IMR-90 (cell line): ENCODE results near the gene TESK2. TPM values are rescaled to one million over a fixed set of nuclear protein-coding genes. Genes with fewer than 3 reads are reported as not detected.

Source experiments
- ATAC-seq: fragments of 200-7000 bp; cut with Tn5 transposase; 2 replicates; pipeline ENCODE4 v1.9.1; 2020; ENCODE audit warnings: low read depth, mild to moderate bottlenecking, moderate library complexity
- BruUV-seq: library from RNA; stranded (reverse); fragments of 400-500 nt; replicated peaks from 2 replicates; lab custom pipeline; 2021; lab: Mats Ljungman, UMichigan
- CTCF ChIA-PET: fragments of 300-600 bp; formaldehyde crosslinking; extraction: SDS; loops from one replicate; lab custom pipeline; 2021; ENCODE audit warnings: antibody characterized with exemption; lab: Yijun Ruan, JAX
- POLR2A ChIA-PET: fragments of 300-600 bp; sonication (Branson Sonifier 250); formaldehyde crosslinking; loops from one replicate; lab custom pipeline; 2022; ENCODE audit warnings: antibody characterized with exemption; ENCODE audit not compliant: unreplicated experiment; lab: Charles Lee
- DNase-seq: peaks from one replicate; pipeline ENCODE4 v3.0.0; 2013
- H2AFZ ChIP-seq: replicated peaks from 2 replicates; pipeline ENCODE3; 2013; ENCODE audit warnings: low read length, mild to moderate bottlenecking; ENCODE audit not compliant: poor library complexity
- H2AK5ac ChIP-seq: 2 replicates; pipeline ENCODE4 v1.6.1; 2013; ENCODE audit warnings: low read depth, low read length, inconsistent platforms
- H2AK9ac ChIP-seq: replicated peaks from 2 replicates; pipeline ENCODE3; 2013; ENCODE audit warnings: mild to moderate bottlenecking, low read depth, low read length, moderate library complexity; ENCODE audit not compliant: poor library complexity
- H2BK120ac ChIP-seq: 2 replicates; pipeline ENCODE4 v1.6.1; 2013; ENCODE audit warnings: low read depth, low read length, inconsistent platforms
- H2BK15ac ChIP-seq: 3 replicates; pipeline ENCODE4 v1.6.1; 2013; ENCODE audit warnings: low read depth, low read length, inconsistent platforms
- H2BK20ac ChIP-seq: 2 replicates; pipeline ENCODE4 v1.6.1; 2013; ENCODE audit warnings: low read depth, mild to moderate bottlenecking, inconsistent platforms, low read length, moderate library complexity
- H2BK5ac ChIP-seq: 2 replicates; pipeline ENCODE4 v1.6.1; 2013; ENCODE audit warnings: mild to moderate bottlenecking, low read depth, low read length, inconsistent platforms; ENCODE audit not compliant: poor library complexity, severe bottlenecking
- H3K14ac ChIP-seq: replicated peaks from 2 replicates; pipeline ENCODE4 v1.6.1; 2013; ENCODE audit warnings: low read depth, low read length, inconsistent platforms
- H3K18ac ChIP-seq: 2 replicates; pipeline ENCODE4 v1.6.1; 2013; ENCODE audit warnings: low read depth, low read length, control low read depth
- H3K23ac ChIP-seq: 2 replicates; pipeline ENCODE4 v1.6.1; 2013; ENCODE audit warnings: low read depth, low read length, inconsistent platforms
- H3K27ac ChIP-seq: 2 replicates; pipeline ENCODE4 v1.5.1; 2013; ENCODE audit warnings: mild to moderate bottlenecking, control low read depth, low read length; ENCODE audit not compliant: insufficient read depth
- H3K27me3 ChIP-seq: 2 replicates; pipeline ENCODE4 v1.6.1; 2013; ENCODE audit warnings: low read length; ENCODE audit not compliant: control insufficient read depth, insufficient read depth
- H3K36me3 ChIP-seq: 2 replicates; pipeline ENCODE4 v1.6.1; 2013; ENCODE audit warnings: low read length, mixed read lengths; ENCODE audit not compliant: control insufficient read depth, insufficient read depth
- H3K4ac ChIP-seq: 2 replicates; pipeline ENCODE4 v1.6.1; 2013; ENCODE audit warnings: low read depth, low read length, inconsistent platforms
- H3K4me1 ChIP-seq: 2 replicates; pipeline ENCODE4 v1.6.1; 2013; ENCODE audit warnings: low read length, mixed read lengths; ENCODE audit not compliant: control insufficient read depth, insufficient read depth
- H3K4me2 ChIP-seq: 2 replicates; pipeline ENCODE4 v1.6.1; 2013; ENCODE audit warnings: low read depth, mild to moderate bottlenecking, control low read depth, low read length, moderate library complexity
- H3K4me3 ChIP-seq: 2 replicates; pipeline ENCODE4 v1.5.1; 2013; ENCODE audit warnings: low read depth, mild to moderate bottlenecking, control low read depth, low read length, moderate library complexity; ENCODE audit not compliant: insufficient read depth
- H3K56ac ChIP-seq: 2 replicates; pipeline ENCODE4 v1.6.1; 2013; ENCODE audit warnings: low read length, inconsistent platforms; ENCODE audit not compliant: insufficient read depth; ENCODE audit errors: extremely low read depth
- H3K79me1 ChIP-seq, 2 experiments: 2 replicates each; pipeline ENCODE4 v1.6.1; 2013; ENCODE audit warnings: low read length in 2 of 2, inconsistent platforms in 1 of 2, low read depth in 1 of 2
- H3K9ac ChIP-seq: 2 replicates; pipeline ENCODE4 v1.6.1; 2013; ENCODE audit warnings: low read depth, low read length, control low read depth
- H3K9me1 ChIP-seq: 2 replicates; pipeline ENCODE4 v1.6.1; 2013; ENCODE audit warnings: low read length, inconsistent platforms; ENCODE audit not compliant: insufficient read depth
- H3K9me3 ChIP-seq: 2 replicates; pipeline ENCODE4 v1.6.1; 2013; ENCODE audit warnings: low read length; ENCODE audit not compliant: control insufficient read depth, insufficient read depth
- H4K20me1 ChIP-seq: 2 replicates; pipeline ENCODE4 v1.6.1; 2013; ENCODE audit warnings: low read length, inconsistent platforms; ENCODE audit not compliant: insufficient read depth
- H4K5ac ChIP-seq: 2 replicates; pipeline ENCODE4 v1.6.1; 2013; ENCODE audit warnings: mild to moderate bottlenecking, low read depth, low read length, control low read depth
- H4K8ac ChIP-seq, 2 experiments: 2 replicates each; pipeline ENCODE4 v1.6.1; 2013; ENCODE audit warnings: low read depth in 2 of 2, low read length in 2 of 2, control low read depth in 1 of 2, inconsistent platforms in 1 of 2
- H4K91ac ChIP-seq: 2 replicates; pipeline ENCODE4 v1.6.1; 2013; ENCODE audit warnings: low read depth, low read length, inconsistent platforms; ENCODE audit not compliant: insufficient read depth
- CHD1 ChIP-seq: IDR thresholded peaks from 2 replicates; pipeline ENCODE4 v1.6.1; 2012; ENCODE audit warnings: low read depth, low read length, improper control_type of control experiment
- MAZ ChIP-seq: IDR thresholded peaks from 2 replicates; pipeline ENCODE4 v1.6.1; 2012; ENCODE audit warnings: low read depth, mild to moderate bottlenecking, low read length, improper control_type of control experiment, moderate library complexity, borderline replicate concordance
- WGBS, 2 experiments: methylation state at CpG; one replicate each; pipeline versions ENCODE4 v1.1.5 to v1.1.7; 2013; ENCODE audit warnings: missing lambda C conversion rate in 2 of 2; ENCODE audit not compliant: insufficient read length in 1 of 2; ENCODE audit errors: extremely low coverage in 2 of 2; 5-methylcytosine and 5-hydroxymethylcytosine counted together
- dilution Hi-C: fragments of 300-500 bp; cut with HindIII; formaldehyde crosslinking; loops from one replicate; pipeline ENCODE4 v1.14.3; 2018; ENCODE audit warnings: low sequenced_read_pairs; ENCODE audit not compliant: unreplicated experiment
- in situ Hi-C: fragments of 300-500 bp; cut with MboI; formaldehyde crosslinking; loops from 3 replicates; pipeline ENCODE4 v1.14.3; 2019; ENCODE audit warnings: low sequenced_read_pairs, inconsistent platforms, mixed read lengths
- intact Hi-C: fragments of 100-400 bp; cut with micrococcal nuclease; formaldehyde crosslinking; loops from 2 replicates; pipeline ENCODE4 v1.10.0; 2022
- polyA plus RNA-seq, 3 experiments: library from polyadenylated mRNA; depleted of rRNA; stranded (reverse); fragments of >200 nt; gene quantifications; 2 replicates each; pipeline ENCODE4 v1.2.3, GENCODE V29; 2012; ENCODE audit warnings: low replicate concordance in 1 of 3
- total RNA-seq: library from RNA; depleted of rRNA; stranded (reverse); fragments of >200 nt; gene quantifications from 2 replicates; pipeline ENCODE4 v1.2.3, GENCODE V29; 2012

TESK2 gene
- total and polyA plus RNA-seq, 2 of the 4 experiments (the other 2 are of a cell fraction) = 0.90 to 1.3 TPM

- Histone ChIP-seq H3K79me1 (peaks cover 0 to 3% of the 10 kb centered on the region in 2 experiments; a peak in 1 of 4 replicates), H3K23ac (no peak overlapping the region), H2BK20ac (no peak overlapping the region), H3K4ac (no peak overlapping the region), H3K9ac (no peak overlapping the region), H3K56ac (no peak overlapping the region), H2BK120ac (no peak overlapping the region), H2AK9ac (no peak overlapping the region), H4K5ac (no peak overlapping the region), H2BK15ac (no peak overlapping the region), H4K8ac (no peak overlapping the region), H3K9me1 (peaks cover 6% of the 10 kb centered on the region), H2AFZ (no peak overlapping the region), H3K27ac (no peak overlapping the region), H3K14ac (no peak overlapping the region), H3K4me1 (no peaks in the 10 kb centered on the region), H3K4me2 (no peak overlapping the region), H3K36me3 (peaks cover 17% of the 10 kb centered on the region), H3K4me3 (no peak overlapping the region), H2BK5ac (no peak overlapping the region), H2AK5ac (no peak overlapping the region), H4K91ac (no peak overlapping the region), H3K27me3 (no peaks in the 10 kb centered on the region), H3K9me3 (no peaks in the 10 kb centered on the region), H4K20me1 (no peaks in the 10 kb centered on the region; the same call in 1 of the 2 replicates), H3K18ac (no peak overlapping the region)
- ATAC-seq (no peak), DNase-seq (no peak)
- no peak for TF ChIP-seq MAZ
- TF ChIP-seq CHD1 = no peak
- ChIA-PET CTCF (no interaction called here), POLR2A (no interaction called here)
- dilution Hi-C loops = no loop called here
- WGBS, 2 experiments = 100% methylated on average over 2 of the region's 10 CpGs; no CpG with 5 or more reads in 1 of the 2 experiments
- in situ Hi-C loops = no loop called here
- intact Hi-C loops = no loop called here
- BruUV-seq = no TSS peak
These were observed 158.6 kb downstream of the TESK2 start for GRCh38 chr1:45332346-45332720.
